Measurements from ENCODE around the gene RNF114.

RNF114 gene

DNA sequence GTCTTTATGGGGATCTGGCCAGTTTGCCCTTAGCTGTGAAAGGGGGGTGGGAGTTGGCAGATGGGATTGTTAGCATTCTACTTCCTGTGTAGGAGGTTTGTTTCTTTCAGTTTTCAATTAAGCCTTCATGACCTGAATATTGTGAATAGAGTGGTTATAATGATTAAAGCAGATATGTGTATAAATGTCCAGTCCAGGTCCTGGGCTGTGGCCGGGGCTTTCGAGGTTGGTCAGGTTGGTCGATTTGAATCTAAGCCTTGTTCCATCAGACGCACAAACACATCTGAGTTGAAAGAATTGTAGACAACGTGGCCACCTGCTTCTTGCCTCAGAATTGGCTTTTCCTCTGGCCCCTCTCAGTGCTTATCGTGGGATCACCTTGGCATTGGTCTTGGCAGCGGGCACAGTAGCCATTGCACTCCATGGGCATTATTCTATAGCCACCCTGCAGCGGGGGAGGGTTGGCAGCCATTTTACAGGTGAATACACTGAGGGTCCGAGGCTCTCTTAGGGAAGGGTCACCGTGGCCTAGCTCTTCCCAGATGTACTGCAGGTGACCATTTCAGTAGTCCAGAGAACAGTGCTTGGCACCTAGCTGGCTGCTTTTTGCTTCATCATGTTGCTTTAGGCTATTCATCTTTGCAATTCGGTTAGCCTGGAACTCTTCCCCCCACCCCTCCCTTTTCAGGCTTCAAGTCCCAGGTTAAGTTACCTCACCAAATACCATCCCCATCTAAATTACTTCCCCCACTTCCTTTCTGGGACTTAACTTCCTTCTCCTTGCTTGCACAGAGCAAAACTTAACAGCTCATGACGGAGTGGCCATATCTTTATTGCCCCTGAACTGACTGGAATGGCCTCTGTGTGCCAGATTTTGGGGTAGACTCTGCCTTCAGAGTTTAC is 1.1 kb downstream of the RNF114 start:
- TF ChIP-seq, protein P1, sequence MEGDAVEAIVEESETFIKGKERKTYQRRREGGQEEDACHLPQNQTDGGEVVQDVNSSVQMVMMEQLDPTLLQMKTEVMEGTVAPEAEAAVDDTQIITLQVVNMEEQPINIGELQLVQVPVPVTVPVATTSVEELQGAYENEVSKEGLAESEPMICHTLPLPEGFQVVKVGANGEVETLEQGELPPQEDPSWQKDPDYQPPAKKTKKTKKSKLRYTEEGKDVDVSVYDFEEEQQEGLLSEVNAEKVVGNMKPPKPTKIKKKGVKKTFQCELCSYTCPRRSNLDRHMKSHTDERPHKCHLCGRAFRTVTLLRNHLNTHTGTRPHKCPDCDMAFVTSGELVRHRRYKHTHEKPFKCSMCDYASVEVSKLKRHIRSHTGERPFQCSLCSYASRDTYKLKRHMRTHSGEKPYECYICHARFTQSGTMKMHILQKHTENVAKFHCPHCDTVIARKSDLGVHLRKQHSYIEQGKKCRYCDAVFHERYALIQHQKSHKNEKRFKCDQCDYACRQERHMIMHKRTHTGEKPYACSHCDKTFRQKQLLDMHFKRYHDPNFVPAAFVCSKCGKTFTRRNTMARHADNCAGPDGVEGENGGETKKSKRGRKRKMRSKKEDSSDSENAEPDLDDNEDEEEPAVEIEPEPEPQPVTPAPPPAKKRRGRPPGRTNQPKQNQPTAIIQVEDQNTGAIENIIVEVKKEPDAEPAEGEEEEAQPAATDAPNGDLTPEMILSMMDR (IDR thresholded peaks at IDR 0.05; ENCODE audit: low read depth, low read length): no peak
- no peak for DNase-seq (ENCODE audit: extremely low read depth, low read depth)

DNA sequence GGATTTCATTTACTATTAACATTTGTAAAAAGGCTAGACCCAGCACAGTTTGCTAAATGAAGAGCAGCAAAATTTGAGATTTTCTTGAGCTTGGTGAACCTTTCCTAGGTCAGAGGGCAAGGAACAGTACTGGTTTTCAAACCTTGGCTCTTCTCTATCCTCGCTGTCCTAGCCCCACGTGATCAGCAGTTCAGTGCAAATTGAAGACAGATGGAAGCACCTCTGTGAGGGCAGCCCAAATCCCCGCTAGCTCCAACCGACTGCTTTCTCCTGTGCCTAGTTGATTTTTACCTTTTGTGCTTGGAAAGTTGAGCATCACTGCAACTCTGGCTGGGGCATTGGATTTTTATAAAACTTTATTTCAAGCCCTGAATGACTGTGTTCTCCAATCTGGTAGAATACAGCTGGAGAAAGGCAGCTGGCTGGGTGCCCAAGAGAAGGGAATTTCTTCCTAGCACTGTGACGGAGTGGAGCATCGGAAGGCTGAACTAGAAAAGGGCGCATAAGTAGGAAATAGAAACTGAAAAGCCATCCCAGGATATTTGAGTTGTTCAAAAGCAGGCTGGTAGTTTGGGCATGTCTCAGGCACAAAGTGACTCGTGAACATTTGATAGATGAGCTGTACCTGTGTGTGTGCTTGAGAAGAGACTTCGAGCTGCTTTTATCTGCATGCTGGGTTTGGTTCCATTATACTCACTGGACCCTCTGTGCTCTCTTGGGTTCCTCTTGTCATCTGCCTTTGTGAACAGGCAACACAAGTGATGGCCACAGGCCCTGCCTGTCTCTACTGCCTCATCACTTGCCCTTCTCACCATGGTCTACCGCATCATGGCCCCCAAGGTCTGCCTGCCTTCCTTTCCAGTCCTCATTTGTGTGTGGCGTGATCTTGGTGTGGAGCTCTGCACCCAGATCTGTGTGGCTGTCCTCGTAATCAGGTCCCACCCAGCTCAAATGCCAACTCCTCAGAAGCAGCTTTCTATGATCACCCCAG is 2.3 kb downstream of the RNF114 start:
- TF ChIP-seq, protein P1 (IDR thresholded peaks at IDR 0.05; ENCODE audit: low read depth, low read length): no peak
- no peak for DNase-seq (ENCODE audit: extremely low read depth, low read depth)

DNA sequence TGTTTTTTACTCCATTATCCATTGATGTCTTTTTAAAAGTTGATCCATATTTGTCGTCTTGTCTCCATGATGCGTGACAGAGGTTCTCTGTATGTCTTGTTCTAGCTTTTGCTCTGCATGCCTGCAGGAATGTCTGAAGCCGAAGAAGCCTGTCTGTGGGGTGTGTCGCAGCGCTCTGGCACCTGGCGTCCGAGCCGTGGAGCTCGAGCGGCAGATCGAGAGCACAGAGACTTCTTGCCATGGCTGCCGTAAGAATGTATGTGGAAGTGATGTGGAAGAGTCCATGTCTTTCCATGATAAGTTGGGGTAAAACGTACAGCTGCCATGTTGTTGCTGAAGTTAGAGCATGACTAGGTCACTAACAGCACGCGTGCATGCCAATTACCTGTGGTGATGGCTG is 5.3 kb downstream of the RNF114 start:
- TF ChIP-seq, protein P1 (IDR thresholded peaks at IDR 0.05; ENCODE audit: low read depth, low read length): no peak
- DNase-seq (ENCODE audit: extremely low read depth, low read depth): no peak

DNA sequence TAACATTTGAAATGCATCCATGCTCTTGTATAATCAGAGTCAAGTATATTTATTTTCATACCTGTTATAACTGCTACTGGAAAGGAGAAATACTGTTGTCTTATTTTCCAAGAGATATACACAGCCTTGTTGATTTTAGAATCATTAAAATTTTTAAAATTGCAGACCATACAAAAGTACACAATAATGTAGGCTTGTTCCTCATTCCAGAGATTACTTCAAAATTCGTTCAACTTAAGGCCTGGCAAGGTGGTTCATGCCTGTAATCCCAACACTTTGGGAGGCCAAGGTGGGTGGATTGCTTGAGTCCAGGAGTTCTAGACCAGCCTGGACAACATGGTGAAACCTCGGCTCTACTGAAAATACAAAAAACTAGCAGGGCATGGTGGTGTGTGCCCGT is 6.1 kb downstream of the RNF114 start:
- no peak for DNase-seq (ENCODE audit: extremely low read depth, low read depth)
- TF ChIP-seq, protein P1 (IDR thresholded peaks at IDR 0.05; ENCODE audit: low read depth, low read length): no peak

DNA sequence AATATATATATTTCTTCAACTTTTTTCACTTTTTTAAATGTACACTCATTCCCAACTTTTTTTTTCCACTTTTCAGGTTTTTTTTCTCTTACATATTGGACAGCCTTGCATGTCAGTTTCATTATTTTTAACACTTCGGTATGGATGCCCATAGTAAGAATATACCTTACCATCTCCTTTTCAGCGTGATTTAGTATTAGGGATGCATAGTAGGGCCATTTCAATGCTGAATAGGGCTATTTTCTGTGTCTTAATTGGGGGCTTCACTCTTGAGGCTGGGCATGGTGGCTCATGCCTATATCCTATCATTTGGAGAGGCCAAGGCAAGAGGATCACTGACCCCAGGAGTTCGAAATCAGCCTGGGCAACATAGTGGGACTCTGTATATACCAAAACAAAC is 6.7 kb downstream of the RNF114 start:
- DNase-seq (ENCODE audit: extremely low read depth, low read depth): no peak
- TF ChIP-seq, protein P1 (IDR thresholded peaks at IDR 0.05; ENCODE audit: low read depth, low read length): no peak

DNA sequence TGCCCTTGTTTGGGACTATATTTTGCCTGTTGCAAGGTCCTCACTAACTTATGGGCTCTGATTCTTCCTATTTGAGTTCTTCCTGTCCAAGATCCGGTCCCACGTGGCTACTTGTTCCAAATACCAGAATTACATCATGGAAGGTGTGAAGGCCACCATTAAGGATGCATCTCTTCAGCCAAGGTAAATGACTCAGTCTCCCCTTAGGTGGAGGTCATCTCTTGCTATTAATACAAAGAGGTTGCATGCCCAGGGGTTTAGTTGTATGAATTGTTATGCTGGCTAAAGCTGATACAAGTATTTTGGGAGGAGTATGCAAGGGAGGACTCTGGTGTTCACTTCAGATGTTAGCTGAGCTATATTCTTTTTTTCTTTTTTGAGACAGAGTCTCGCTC is 9.1 kb downstream of the RNF114 start:
- DNase-seq (ENCODE audit: extremely low read depth, low read depth): no peak
- TF ChIP-seq, protein P1 (IDR thresholded peaks at IDR 0.05; ENCODE audit: low read depth, low read length): no peak

Measured in AG09319 (cell line).